SKM-1 treated with dmso at 0.1 percent for 144 hours (cell line): ENCODE results near the gene SFMBT1.
"Not testable (repeated sequence)": the region's sequence is repeated elsewhere in the genome, so short reads cannot be mapped to it uniquely, and the experiment has no call there.

Experiments
- DNase-seq: peaks from one replicate; lab custom pipeline; 2025; ENCODE audit not compliant: unreplicated experiment; lab: John Stamatoyannopoulos, UW

Gene SFMBT1

GRCh38 chr3:53039376-53039752, 6.5 kb downstream of the SFMBT1 start:
- no peak for DNase-seq

- no peak for DNase-seq
These were observed 7.0 kb downstream of the SFMBT1 start for GRCh38 chr3:53038679-53039375.

GRCh38 chr3:53035825-53036619, 9.9 kb downstream of the SFMBT1 start:
- no peak for DNase-seq

- DNase-seq = not testable (repeated sequence)
These were observed 10.9 kb downstream of the SFMBT1 start for GRCh38 chr3:53035018-53035417.

GRCh38 chr3:53034411-53034810, 11.5 kb downstream of the SFMBT1 start:
- not testable (repeated sequence) for DNase-seq

GRCh38 chr3:53032609-53033008, 13.3 kb downstream of the SFMBT1 start:
- DNase-seq = no peak

GRCh38 chr3:53030619-53031449, 15.0 kb downstream of the SFMBT1 start:
- DNase-seq = no peak

GRCh38 chr3:53028641-53029040, 17.2 kb downstream of the SFMBT1 start:
- no peak for DNase-seq

- no peak for DNase-seq
These were observed 18.5 kb downstream of the SFMBT1 start for GRCh38 chr3:53027254-53027844.

GRCh38 chr3:53026382-53027162, 19.3 kb downstream of the SFMBT1 start:
- DNase-seq = no peak

GRCh38 chr3:53024315-53024714, 21.6 kb downstream of the SFMBT1 start:
- DNase-seq = no peak

GRCh38 chr3:53023072-53023823, 22.6 kb downstream of the SFMBT1 start:
- no peak for DNase-seq

- no peak for DNase-seq
These were observed 23.2 kb downstream of the SFMBT1 start for GRCh38 chr3:53022647-53023046.

- no peak for DNase-seq
These were observed 29.6 kb downstream of the SFMBT1 start for GRCh38 chr3:53016236-53016635.

GRCh38 chr3:53011324-53011723, 34.5 kb downstream of the SFMBT1 start:
- no peak for DNase-seq

- no peak for DNase-seq
These were observed 35.9 kb downstream of the SFMBT1 start for GRCh38 chr3:53009826-53010539.

- no peak for DNase-seq
These were observed 36.9 kb downstream of the SFMBT1 start for GRCh38 chr3:53008932-53009331.

- no peak for DNase-seq
These were observed 39.9 kb downstream of the SFMBT1 start for GRCh38 chr3:53005854-53006513.

GRCh38 chr3:53005338-53005737, 40.5 kb downstream of the SFMBT1 start:
- DNase-seq = no peak
